ENCODE results near the gene ESD. TPM values are rescaled to one million over a fixed set of nuclear protein-coding genes. Genes with fewer than 3 reads are reported as not detected.

The ESD gene
- total RNA-seq, 3 donors from 2014 or later, result 110 to 151 (median 118) TPM

DNA sequence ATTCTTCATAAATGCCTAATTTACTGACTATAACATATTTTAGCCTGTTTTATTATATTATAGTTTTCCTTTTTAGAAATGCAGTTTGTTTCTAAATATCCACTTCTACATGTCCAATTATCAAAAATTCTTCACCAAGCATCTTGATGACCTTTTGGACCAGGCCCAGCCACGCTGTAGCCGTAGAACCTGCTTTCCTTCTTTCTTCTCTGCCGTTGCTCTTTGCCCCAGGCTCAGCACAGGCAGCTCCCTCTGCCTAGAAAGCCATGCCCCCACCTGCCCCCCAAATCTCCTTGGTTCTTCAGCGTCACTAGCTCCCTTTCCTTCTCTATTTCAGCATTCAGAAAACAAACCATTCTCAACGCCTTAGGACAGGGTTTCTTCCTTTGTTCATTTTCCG lies 65.4 kb downstream of the ESD start:
- intact Hi-C loops (cut with DNase I; ENCODE audit: low total_unique reads), result no loop called here
- no peak overlapping the region for H3K4me3 ChIP-seq
- no peaks in the 10 kb centered on the region for H3K9me3 ChIP-seq
- no peak overlapping the region for H3K27ac ChIP-seq
- no peak for DNase-seq (ENCODE audit: low spot score in 2 of 2)
- H3K36me3 ChIP-seq, result no peaks in the 10 kb centered on the region
- no peak for TF ChIP-seq POLR2A (IDR thresholded peaks at IDR 0.05)
- TF ChIP-seq, protein P1, sequence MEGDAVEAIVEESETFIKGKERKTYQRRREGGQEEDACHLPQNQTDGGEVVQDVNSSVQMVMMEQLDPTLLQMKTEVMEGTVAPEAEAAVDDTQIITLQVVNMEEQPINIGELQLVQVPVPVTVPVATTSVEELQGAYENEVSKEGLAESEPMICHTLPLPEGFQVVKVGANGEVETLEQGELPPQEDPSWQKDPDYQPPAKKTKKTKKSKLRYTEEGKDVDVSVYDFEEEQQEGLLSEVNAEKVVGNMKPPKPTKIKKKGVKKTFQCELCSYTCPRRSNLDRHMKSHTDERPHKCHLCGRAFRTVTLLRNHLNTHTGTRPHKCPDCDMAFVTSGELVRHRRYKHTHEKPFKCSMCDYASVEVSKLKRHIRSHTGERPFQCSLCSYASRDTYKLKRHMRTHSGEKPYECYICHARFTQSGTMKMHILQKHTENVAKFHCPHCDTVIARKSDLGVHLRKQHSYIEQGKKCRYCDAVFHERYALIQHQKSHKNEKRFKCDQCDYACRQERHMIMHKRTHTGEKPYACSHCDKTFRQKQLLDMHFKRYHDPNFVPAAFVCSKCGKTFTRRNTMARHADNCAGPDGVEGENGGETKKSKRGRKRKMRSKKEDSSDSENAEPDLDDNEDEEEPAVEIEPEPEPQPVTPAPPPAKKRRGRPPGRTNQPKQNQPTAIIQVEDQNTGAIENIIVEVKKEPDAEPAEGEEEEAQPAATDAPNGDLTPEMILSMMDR (IDR thresholded peaks at IDR 0.05), result no peak
- no peak for TF ChIP-seq POLR2AphosphoS5 (IDR thresholded peaks at IDR 0.05)
- no peaks in the 10 kb centered on the region for H3K4me1 ChIP-seq
- no peaks in the 10 kb centered on the region for H3K27me3 ChIP-seq

DNA sequence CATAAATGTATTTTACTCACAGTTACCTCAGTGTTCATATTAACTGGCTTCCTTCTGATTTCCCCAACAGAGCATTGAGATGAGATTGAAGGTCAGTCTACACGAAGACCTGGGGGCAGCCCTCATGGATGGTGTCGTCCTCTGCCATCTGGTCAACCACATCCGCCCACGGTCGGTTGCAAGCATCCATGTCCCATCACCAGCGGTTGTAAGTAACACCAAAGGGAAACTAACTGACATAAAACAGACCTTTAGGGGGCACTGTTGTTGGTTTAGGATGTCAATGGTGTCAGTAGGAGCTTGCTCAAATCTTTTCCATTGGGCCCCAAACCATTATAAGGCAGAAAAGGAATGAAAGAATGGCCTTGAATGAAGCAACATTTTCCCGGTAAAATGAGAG lies 68.2 kb downstream of the ESD start:
- intact Hi-C loops (cut with DNase I; ENCODE audit: low total_unique reads), result no loop called here
- no peak for DNase-seq (ENCODE audit: low spot score in 2 of 2)
- Histone ChIP-seq H3K4me3 (no peak overlapping the region), H3K27ac (no peak overlapping the region), H3K27me3 (no peaks in the 10 kb centered on the region), H3K9me3 (no peaks in the 10 kb centered on the region), H3K4me1 (no peaks in the 10 kb centered on the region), H3K36me3 (peaks cover 2% of the 10 kb centered on the region)
- TF ChIP-seq POLR2AphosphoS5 (IDR thresholded peaks at IDR 0.05) (no peak), POLR2A (IDR thresholded peaks at IDR 0.05) (no peak)
- TF ChIP-seq, protein P1 (IDR thresholded peaks at IDR 0.05), result no peak

DNA sequence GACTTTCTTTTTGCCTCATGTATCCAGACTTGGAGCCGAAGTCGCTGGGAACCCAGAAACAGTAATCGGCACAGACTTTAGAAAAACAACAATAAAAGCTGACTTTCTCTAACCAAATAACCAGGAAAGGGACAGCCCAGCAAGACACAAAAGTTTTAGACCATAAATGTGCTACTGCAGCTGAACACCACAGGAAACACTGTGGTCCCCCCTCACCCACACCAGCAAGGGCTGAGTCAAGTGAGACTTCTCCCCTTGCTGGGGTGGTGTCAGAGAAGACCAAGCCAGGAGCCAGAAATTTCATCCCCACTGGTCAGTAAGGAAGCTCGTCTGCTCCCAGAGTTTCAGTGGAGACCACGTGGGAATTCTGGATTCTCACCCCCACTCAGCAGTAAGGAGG lies 70.6 kb downstream of the ESD start:
- Histone ChIP-seq H3K36me3 (peaks cover 2% of the 10 kb centered on the region), H3K9me3 (no peaks in the 10 kb centered on the region), H3K27ac (no peak overlapping the region), H3K4me3 (no peak overlapping the region), H3K4me1 (no peaks in the 10 kb centered on the region), H3K27me3 (no peaks in the 10 kb centered on the region)
- TF ChIP-seq POLR2A (IDR thresholded peaks at IDR 0.05), result no peak
- TF ChIP-seq POLR2AphosphoS5 (IDR thresholded peaks at IDR 0.05), result no peak
- TF ChIP-seq, protein P1 (IDR thresholded peaks at IDR 0.05), result no peak
- DNase-seq (ENCODE audit: low spot score in 2 of 2), result no peak
- intact Hi-C loops (cut with DNase I; ENCODE audit: low total_unique reads), result no loop called here

Other genes starting within 250 kb of the ESD start
- 10 to 100 TPM; 17.0 to 40.4 (median 24.6) TPM for gene LRCH1, start 244.0 kb downstream of the ESD start, total RNA-seq
- 1 to 10 TPM in 1 of 3 donors, under 1 TPM in 2; 0.32 to 1.2 (median 0.33) TPM for gene HTR2A, start 99.9 kb upstream of the ESD start, total RNA-seq